Measurements from ENCODE around the gene ADAM11. TPM values are rescaled to one million over a fixed set of nuclear protein-coding genes. Genes with fewer than 3 reads are reported as not detected.

Gene ADAM11
- total and polyA plus RNA-seq, 2 of the 8 experiments (the other 6 are each of a cell fraction or from before 2014, with no cell fraction given) = 2.3 to 2.9 TPM

DNA sequence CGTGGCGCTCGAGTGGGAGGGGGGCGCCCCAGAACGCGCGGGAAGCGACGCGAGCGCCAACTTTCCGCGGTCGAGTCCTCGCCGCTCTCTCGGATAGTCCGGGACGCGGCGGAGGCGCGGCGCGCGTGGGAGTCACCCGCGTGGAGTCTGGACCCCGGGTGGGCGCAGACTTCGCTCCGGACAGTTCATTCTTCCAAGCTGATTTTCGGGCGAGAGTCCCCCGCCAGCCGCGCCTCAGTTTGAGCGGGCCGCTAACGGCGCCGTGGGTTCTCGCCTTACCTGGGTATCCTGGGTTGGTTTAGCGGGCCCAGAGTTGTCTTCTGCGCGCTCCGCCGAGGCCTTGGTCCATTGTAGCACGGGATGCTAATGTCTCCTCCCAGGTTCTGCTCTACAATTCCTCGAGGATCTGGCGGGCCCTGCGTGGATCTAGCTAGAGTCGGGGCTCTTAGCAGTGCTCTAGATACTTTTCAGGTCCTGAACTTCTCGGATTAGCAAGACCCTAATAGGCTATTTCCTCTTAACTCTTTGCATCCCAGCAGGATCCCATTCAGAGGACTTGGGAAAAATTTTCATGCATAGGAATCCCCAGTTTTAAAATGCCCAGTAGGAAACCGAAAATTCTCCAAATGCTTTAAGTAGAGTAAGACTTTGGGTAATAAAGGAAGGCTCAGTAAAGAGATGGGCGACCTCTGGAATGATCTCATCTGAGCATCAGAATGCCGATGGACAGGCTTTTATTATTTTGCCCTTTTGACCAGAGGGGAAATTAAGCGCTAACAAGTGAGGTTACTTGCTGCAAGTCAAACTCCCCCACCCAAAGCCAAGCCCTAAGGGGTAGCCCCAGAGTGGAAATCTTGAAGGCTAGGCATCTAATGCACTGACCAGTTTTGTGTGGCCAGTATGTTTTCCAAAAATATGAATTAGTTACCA, 71.8 kb downstream of the ADAM11 start (continued):
- TF ChIP-seq KDM4A (IDR thresholded peaks at IDR 0.05; ENCODE audit: low read depth, low read length, severe bottlenecking) (peak; percentile 35), SUZ12 (IDR thresholded peaks at IDR 0.05; ENCODE audit: low read length) (peak; percentile 39; the same call in 1 of the 2 replicates), SP2 (IDR thresholded peaks at IDR 0.05; ENCODE audit: low read length) (no peak), CTBP2 (IDR thresholded peaks at IDR 0.05; ENCODE audit: borderline replicate concordance, insufficient read depth, insufficient read length, low read length) (no peak), BCL11A (IDR thresholded peaks at IDR 0.05; ENCODE audit: low read depth in 2 of 2, low read length in 2 of 2) (no peak), GTF2F1 (IDR thresholded peaks at IDR 0.05; ENCODE audit: borderline replicate concordance, low read depth, low read length) (no peak), BACH1 (IDR thresholded peaks at IDR 0.05; ENCODE audit: low read length) (peak; percentile 94), HDAC2 (IDR thresholded peaks at IDR 0.05; ENCODE audit: borderline replicate concordance in 1 of 2, low read depth in 2 of 2, low read length in 2 of 2) (peak; percentile 88; a peak in 3 of 4 replicates), POLR2A (IDR thresholded peaks at IDR 0.05; ENCODE audit: control extremely low read depth in 1 of 2, low read depth in 2 of 2, low read length in 2 of 2) (peak; percentile 52 to 72; a peak in 2 of 3 replicates), POU5F1 (IDR thresholded peaks at IDR 0.05; ENCODE audit: low read depth, low read length) (no peak), SIN3A (conservative IDR thresholded peaks at IDR 0.05 in 1 of 2, IDR thresholded peaks at IDR 0.05 in 1 of 2; ENCODE audit: low read depth in 1 of 2, low read length in 2 of 2) (0 out of 4 replicates have a peak, but pooled peaks of 1 of the 2 experiments have one; percentile 6), RNF2 (IDR thresholded peaks at IDR 0.05; ENCODE audit: borderline replicate concordance, low read depth, low read length, missing control alignments, poor library complexity, severe bottlenecking) (no peak), SP4 (IDR thresholded peaks at IDR 0.05; ENCODE audit: low read length) (no peak)

All from H1 (cell line).